ENCODE data around the gene CAVIN2.

GRCh38 chr2:191802180-191802579 is 44.7 kb downstream of the CAVIN2 start:
- TF ChIP-seq CTCF (IDR thresholded peaks at IDR 0.05; ENCODE audit: poor library complexity) (no peak), EZH2 (IDR thresholded peaks at IDR 0.05; ENCODE audit: borderline replicate concordance) (no peak)
